Dedifferentiated amniotic fluid mesenchymal stem cell (primary cell): ENCODE measurements around the gene CCR6.
"Not testable (repeated sequence)": the region's sequence is repeated elsewhere in the genome, so short reads cannot be mapped to it uniquely, and the experiment has no call there.

Experiments used
- DNase-seq: peaks from one replicate; pipeline ENCODE4 v3.0.0-alpha.2; 2016; ENCODE audit errors: extremely low spot score

CCR6 gene

DNA sequence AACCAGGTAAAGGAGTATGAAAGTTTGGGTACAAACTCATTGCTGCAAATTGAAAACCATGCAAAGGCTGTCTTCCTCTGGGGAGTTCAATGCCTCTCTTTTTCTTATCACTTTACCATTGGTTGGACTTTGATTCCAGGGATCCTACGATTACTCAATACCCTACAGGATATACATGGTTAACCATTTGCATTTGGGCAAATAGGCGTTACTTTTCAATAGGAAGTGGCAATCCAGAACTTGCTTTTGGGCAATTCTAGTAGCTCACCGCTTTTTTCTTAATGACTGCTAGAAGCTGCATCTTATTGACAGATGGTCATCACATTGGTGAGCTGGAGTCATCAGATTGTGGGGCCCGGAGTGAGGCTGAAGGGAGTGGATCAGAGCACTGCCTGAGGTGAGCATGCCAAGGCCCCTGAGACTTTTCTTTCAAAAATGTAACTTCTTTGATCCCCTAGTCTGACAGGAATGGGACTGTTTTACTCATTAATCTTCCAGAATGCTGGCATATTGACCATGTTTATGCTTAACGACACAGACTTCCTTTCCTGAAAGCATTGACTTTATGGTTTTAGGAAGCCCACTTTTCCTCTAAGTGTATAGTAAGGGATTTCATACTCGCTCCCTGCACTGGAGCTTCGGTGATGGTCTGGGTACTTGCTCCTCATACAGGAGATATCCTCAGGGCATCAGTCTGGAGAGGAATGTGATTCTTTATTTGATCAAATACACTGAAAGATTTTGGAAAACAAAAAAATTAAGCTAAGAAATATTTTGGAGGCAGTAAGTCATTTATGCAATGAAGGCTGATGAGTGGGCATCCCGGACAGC is at the start of gene CCR6:
TSS of gene CCR6 (plus strand) at position 270 of the 831 bp plus-strand sequence. CDS start 13,039 bp downstream, outside the sequence.
- no peak for DNase-seq

DNA sequence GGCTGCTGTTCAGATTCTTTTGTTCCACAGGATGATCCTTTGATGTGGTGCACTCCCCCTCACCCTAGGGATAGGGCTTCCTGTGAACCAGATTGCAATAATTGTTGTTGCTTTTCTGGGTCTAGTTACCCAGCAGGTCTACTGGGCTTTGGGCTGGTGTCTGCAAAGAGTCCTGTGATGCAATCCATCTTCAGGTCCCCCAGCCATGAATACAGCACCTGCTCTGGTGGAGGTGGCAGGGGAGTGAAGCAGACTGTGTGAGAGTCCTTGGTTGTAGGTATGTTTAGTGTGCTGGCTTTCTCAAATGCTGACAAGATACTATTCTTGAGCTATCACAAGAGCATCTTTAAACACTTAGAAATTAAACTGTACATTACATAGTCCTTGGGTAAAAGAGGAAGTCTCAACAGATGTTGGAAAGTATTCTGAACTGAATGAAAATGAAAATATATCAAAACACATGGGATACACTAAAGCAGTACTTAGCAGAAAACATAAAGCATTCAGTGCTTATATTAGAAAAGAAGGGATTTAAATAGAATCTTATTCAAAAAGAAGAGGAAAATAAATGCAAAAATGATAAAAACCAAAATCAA is 49.1 kb upstream of the CCR6 start:
- no peak for DNase-seq

- no peak for DNase-seq
Observed at GRCh38 chr6:167077241-167077932, 45.5 kb upstream of the CCR6 start.

DNA sequence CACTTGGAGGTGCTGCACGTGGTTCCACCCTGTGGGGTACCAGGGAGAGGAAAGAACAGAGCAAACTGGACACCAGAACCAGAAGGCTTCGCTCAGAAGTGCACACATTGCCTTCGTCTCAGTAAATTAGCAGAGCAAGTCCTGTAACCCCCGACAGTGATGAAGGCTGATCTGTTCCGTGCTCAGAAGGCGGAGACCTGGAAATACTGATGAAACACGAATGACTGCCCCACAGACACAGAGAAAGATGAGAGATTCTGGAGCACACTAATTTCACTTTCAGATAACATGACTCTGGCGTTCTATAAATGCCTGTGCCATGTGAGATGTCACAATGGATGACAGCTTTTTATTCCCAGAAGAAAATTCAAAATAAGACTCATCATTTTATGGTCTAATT is 44.2 kb upstream of the CCR6 start:
- no peak for DNase-seq

DNA sequence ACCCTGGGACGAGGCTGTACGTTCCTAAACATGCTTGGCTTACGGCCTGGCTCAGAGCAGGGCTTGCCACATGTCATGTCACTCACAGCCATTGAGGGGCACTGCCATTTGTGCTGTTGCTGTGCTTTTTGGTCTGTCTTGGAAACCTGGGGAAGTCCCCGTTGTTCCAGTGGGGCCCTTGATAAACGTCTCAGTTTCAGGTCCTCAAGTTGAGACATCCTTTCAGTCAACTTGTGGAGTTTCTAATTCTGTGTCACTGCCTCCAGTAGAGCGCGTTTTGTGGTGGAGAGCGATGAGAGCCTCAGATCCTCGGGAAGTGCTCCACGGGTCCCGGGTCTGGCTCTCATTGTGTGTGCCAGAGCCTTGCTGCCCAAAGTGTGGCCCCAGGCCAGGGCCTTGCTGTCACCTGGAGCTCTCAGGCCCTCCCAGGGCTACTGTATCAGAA is 43.0 kb upstream of the CCR6 start:
- DNase-seq: no peak

DNA sequence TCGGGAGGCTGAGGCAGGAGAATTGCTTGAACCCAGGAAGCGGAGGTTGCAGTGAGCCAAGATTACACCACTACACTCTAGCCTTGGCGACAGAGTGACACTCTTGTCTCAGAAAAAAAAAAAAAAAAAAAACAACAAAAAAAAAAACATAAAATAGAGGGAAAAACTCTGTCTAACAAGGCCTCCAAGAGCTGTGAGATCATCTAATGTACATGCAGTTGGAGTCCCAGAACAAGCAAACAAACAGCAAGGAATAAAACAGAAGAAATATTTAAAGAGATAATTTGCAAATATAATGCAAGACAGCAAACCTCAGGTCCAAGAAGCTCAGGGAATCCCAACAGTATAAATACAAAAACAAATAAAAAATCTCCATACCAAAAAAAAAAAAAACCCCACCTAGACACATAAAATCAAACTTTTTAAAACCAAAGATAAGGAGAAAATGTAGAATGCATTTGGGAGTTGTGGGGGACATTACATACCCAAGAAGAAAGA is 35.0 kb upstream of the CCR6 start:
- DNase-seq: no peak

DNA sequence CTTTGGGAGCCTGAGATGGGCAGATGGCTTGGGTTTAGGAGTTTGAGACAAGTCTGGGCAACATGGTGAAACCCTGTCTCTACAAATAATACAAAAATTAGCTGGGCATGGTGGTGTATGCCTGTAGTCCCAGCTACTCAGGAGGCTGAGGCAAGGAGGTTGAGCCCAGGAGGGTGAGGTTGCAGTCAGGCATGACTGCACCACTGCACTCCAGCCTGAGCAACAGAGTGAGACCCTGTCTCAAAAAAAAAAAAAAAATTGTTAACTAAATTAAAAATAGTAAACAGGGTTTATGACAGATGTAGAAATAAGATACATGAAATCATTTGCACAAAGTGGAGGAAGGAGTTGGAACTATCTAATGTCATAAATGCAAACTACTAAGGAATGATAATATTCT is 34.2 kb upstream of the CCR6 start:
- not testable (repeated sequence) for DNase-seq

GRCh38 chr6:167089243-167090142 is 33.4 kb upstream of the CCR6 start:
- no peak for DNase-seq

- no peak for DNase-seq
Observed at GRCh38 chr6:167090171-167090570, 32.7 kb upstream of the CCR6 start.

DNA sequence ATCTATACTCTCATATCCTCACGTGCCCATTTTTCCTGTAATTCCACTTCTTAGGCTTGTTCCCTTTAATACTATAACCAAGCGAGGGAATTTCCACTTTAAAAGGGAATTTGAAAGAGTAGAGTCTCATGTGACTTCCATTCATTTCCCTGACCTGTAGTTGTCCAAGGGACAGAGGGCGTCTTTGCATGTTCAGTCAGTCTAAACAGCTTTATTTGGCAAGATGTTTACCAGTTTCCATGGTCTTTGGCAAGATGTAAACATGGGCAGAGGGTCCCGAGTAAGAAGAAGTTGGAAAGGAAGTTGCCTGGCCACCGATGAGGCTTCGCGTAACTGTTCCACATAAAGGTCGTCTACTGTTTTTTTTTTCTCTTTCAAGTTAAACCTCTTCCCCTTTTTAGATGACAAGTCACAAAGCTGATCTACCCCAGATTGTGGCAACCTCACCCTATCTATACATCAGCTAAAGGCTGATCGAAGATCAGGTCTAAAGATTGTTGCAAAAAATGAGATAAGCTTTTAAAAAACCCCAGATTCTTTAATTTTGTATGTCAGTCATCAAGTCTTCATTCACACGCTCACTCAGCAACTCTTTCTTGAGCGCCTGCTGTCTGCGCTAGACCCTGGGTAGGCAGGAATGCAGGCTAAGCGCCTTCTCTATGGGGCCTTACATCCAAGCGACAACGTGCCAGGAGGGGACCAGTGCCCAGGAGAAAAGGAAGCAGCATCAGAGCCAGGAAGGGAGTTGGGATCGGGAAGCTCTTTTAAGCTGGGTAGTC is 31.7 kb upstream of the CCR6 start:
- DNase-seq: no peak

- no peak for DNase-seq
Observed at GRCh38 chr6:167091805-167092107, 31.1 kb upstream of the CCR6 start.

DNA sequence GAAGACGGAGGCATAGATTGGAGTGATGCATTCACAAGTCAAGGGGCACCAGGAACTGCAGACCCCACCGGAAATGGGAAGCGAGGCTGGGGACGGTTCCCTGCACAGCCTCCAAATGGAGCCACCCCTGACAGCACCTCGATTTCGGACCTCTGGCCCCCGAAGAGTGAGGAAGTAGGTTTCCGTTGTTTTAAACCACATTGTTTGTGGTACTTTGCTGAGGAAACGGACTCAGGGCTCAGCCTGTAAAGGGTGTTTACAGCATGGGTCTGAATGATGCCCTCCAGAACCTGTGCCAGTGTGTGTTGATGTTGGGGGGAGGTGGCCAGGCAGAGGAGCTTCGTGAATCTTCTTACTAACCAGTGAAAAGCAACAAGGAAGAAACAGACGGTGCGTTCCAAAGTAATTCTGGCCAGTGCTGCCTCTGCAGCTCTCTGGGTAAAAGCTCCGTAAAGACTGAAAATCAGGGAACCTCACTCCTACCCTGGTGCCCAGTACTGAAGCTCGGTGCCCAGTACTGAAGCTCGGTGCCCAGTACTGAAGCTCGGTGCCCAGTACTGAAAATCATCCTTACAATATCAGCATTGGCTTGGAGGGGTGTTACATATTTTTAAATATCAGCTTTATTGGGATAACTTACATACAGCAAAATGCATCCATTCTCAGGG is 30.1 kb upstream of the CCR6 start:
- DNase-seq: no peak

DNA sequence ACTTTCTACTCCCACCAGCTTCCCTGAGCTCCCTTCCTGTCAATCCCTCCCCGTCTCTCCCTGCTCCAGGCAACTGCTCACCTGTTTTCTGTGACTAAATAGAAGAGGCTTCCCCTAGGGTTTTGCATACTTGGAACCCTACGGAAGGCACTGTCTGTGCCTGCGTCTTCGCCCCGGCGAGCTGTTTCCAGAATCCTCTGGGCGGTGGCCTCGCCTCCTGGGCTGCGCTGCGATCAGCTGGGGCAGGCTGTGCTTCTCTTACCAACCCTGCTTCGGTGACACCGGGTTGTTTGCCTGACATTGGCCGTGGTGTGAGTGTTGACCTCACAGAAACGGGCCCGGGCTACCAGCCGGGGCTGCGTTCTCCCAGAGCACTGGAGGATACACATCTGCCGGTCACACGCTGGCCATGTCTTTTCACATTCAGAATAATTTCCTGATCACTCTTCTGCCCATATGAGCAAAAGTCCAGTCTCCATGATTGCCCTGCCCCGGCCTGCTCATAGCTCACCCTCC is 29.4 kb upstream of the CCR6 start:
- DNase-seq: no peak

DNA sequence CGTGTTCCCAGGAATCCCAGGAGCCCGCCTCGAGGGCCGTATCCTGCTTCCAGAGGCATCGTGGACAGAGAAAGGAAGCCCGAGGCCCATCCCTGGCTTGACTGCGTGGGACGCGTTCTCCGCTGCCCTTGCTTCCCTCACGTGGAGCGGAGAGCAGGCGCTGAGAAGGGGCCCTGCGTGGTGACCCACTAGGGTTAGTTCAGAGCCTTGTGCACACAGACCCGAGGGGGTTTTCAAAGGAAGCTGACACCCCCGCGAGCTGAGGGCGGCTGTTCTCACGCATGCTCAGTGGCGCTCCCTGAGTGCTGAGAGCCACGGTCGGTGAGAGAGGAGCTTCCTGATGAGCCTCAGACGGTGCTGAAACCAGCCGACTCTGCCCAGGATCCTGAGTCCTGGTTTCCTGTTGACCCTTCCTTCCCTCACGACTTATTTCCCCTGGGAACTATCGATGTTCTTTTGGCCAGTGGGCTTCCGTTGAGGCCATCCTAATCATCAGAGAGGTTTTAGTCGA is 28.9 kb upstream of the CCR6 start:
- DNase-seq: no peak

- no peak for DNase-seq
Observed at GRCh38 chr6:167094436-167094819, 28.5 kb upstream of the CCR6 start.

- DNase-seq: no peak
Observed at GRCh38 chr6:167094820-167095637, 27.9 kb upstream of the CCR6 start.

- DNase-seq: no peak
Observed at GRCh38 chr6:167095888-167096287, 27.0 kb upstream of the CCR6 start.

DNA sequence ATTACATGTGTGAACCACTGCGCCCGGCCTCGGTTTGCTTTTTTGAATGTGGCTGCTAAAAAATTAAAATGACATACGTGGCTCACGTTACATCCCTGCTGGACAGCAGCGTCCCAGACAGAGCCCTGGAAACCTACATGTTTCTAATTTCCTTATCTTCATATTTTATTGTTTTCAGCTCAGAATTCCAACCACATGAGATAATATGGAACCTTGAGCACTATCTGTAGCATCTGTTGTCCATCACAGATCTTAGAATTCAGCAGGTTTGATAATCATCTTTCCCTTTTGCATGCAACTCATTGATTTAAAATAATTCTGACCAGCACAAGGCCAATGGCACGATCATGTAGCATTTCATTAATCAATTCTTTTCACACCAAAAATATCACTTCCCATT is 25.9 kb upstream of the CCR6 start:
- no peak for DNase-seq

DNA sequence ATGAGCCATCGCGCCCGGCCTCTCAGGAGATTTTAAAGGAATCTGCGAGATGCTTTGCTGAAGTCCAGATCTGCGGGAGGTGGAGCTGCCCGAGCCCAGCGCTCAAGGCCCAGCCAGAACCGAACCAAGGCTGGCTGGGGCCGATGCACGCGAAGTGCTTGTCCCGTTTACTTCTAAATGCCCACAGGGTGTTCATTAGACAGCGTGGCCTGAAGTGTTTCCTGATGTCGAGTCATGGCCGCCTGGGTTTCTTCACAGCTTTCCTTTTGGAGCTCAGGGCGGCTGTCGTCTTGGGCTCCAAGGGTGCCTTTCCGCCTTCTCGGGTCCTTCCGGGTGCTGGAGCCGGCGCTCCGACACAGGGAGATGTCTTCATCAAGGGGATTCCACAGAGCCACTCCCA is 25.1 kb upstream of the CCR6 start:
- no peak for DNase-seq
